HCT116 (cell line): ENCODE measurements around the gene GRIK4.

Source experiments
- ATF3 ChIP-seq: IDR thresholded peaks from 2 replicates; pipeline ENCODE4 v1.6.1; 2012
- CTCF ChIP-seq, 3 experiments: fragments of 200-600 bp in 1 of 3; sonication (generic) in 1 of 3; IDR thresholded peaks in 2 of 3; conservative IDR thresholded peaks in 1 of 3; 2 replicates each; pipeline ENCODE4 v1.5.1; 2012 to 2017; ENCODE audit warnings: low read depth in 2 of 3, low read length in 2 of 3, antibody characterized with exemption in 1 of 3, borderline replicate concordance in 1 of 3, control low read depth in 1 of 3, mild to moderate bottlenecking in 1 of 3, mixed read lengths in 1 of 3, mixed run types in 1 of 3, moderate library complexity in 1 of 3; ENCODE audit not compliant: insufficient read depth in 1 of 3
- EZH2 ChIP-seq: fragments of 200-600 bp; sonication (generic); IDR thresholded peaks from 2 replicates; pipeline ENCODE4 v1.6.1; 2017; ENCODE audit warnings: antibody characterized with exemption, mixed run types
- EZH2phosphoT487 ChIP-seq: fragments of 200-600 bp; IDR thresholded peaks from 2 replicates; pipeline ENCODE4 v1.6.1; 2018; ENCODE audit warnings: antibody characterized with exemption, borderline replicate concordance
- JUND ChIP-seq: IDR thresholded peaks from 2 replicates; pipeline ENCODE4 v1.6.1; 2012
- POLR2A ChIP-seq: IDR thresholded peaks from 2 replicates; pipeline ENCODE4 v1.7.0; 2011; ENCODE audit warnings: borderline replicate concordance; ENCODE audit not compliant: insufficient read depth, insufficient read length; ENCODE audit errors: extremely low read depth
- POLR2AphosphoS5 ChIP-seq: IDR thresholded peaks from 2 replicates; pipeline ENCODE4 v1.6.1; 2011; ENCODE audit warnings: mild to moderate bottlenecking, low read depth, low read length, moderate library complexity
- RAD21 ChIP-seq: IDR thresholded peaks from 2 replicates; pipeline ENCODE4 v1.6.1; 2012; ENCODE audit warnings: low read depth, mild to moderate bottlenecking
- REST ChIP-seq: IDR thresholded peaks from 2 replicates; pipeline ENCODE4 v1.6.1; 2012; ENCODE audit warnings: low read depth
- SIN3A ChIP-seq: IDR thresholded peaks from 2 replicates; pipeline ENCODE4 v1.6.1; 2012; ENCODE audit warnings: low read depth
- YY1 ChIP-seq: IDR thresholded peaks from 2 replicates; pipeline ENCODE4 v1.6.1; 2011; ENCODE audit warnings: low read length, low read depth, moderate library complexity, mild to moderate bottlenecking; ENCODE audit not compliant: insufficient replicate concordance; ENCODE audit errors: extremely low read depth
- ZBTB33 ChIP-seq: IDR thresholded peaks from 2 replicates; pipeline ENCODE4 v1.6.1; 2011; ENCODE audit warnings: mild to moderate bottlenecking, low read length, moderate library complexity; ENCODE audit not compliant: insufficient replicate concordance; ENCODE audit errors: extremely low read depth
- ZFX ChIP-seq: fragments of 450-650 bp; IDR thresholded peaks from 2 replicates; pipeline ENCODE4 v1.6.1; 2017

GRCh38 chr11:120509346-120510053 lies 2.0 kb upstream of the GRIK4 start:
- TF ChIP-seq CTCF (IDR thresholded peaks at IDR 0.05 in 2 of 3, conservative IDR thresholded peaks at IDR 0.05 in 1 of 3; ENCODE audit: borderline replicate concordance in 1 of 3, insufficient read depth in 1 of 3, low read depth in 2 of 3, low read length in 2 of 3), result no peak
- no peak for TF ChIP-seq POLR2A
- TF ChIP-seq EZH2, result no peak
- TF ChIP-seq REST, result no peak
- no peak for TF ChIP-seq ZFX
- no peak for TF ChIP-seq RAD21
- no peak for TF ChIP-seq POLR2AphosphoS5
- TF ChIP-seq EZH2phosphoT487, result no peak
- no peak for TF ChIP-seq SIN3A
- no peak for TF ChIP-seq YY1
- TF ChIP-seq ATF3, result no peak
- TF ChIP-seq JUND, result no peak
- no peak for TF ChIP-seq ZBTB33
